HG03354 (cell line): ENCODE data around the gene FBXO40.

Source experiments
- ATAC-seq: cut with Tn5 transposase; IDR thresholded peaks from one replicate; pipeline ENCODE4 v1.9.1; 2021; ENCODE audit warnings: mild to moderate bottlenecking; ENCODE audit not compliant: unreplicated experiment, poor library complexity, severe bottlenecking

The FBXO40 gene

DNA sequence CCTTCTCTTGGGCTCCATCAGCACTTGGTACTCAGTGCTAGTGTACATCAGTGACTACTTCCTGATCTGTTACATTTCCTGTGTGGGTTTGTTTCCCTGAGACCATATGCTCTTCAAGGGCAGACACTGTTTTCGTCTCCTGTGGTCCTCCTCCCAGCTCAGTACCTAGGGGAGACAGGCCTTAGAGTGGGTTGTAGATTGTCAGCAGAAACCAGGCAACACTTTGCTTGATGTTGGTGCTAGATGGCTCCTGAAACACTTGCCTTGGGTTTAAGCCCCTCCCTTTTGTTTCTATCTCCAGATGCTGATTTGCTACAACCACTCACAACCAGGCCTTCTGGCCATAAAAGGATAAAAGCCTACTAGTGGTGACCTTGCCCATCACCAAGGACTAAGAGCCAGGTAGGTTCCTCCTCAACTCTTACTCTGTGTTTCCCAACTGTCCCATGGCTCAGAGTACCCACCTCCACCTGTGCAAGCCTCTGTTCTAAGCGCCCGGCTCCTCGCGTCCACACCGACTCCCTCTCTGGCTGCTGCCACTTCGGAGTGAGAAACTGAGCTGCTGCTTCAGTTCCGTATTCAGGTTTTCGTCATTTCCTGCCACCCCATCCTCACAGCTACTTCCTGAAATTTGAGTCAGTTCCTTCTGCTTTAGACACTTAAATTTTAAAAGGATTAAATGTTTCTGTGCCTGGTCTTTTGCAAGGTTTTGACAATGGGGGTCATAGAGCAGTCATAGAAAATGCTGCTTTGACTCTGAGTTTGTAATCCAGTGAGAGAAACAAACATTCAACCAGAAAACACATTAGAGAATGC lies 67.4 kb downstream of the FBXO40 start, which contains the start of gene HCLS1:
TSS of gene HCLS1 (minus strand) at position 548 of the 816 bp plus-strand sequence. CDS start 2,556 bp downstream, outside the sequence.
- peak; percentile 92 for ATAC-seq

GRCh38 chr3:121661376-121661775 lies 68.2 kb downstream of the FBXO40 start:
- no peak for ATAC-seq

DNA sequence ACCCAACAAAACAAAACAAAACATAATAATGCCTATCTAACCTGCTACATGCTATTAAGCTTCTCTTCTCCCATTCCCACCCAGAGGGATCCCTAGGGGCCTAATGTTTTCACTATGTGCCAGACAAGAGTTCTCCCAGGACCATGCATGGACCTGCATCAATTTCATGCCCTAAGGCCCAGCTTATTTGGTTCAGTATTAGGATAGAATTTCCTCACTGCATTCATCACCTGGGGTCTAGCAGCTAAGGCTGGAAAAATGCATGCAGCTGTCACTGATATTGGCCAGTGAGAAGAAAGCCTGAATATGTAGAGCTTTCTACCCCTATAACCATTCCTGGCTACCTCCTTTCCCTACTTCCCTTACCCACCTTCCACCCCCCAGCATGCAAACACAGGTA lies 69.6 kb downstream of the FBXO40 start:
- no peak for ATAC-seq

DNA sequence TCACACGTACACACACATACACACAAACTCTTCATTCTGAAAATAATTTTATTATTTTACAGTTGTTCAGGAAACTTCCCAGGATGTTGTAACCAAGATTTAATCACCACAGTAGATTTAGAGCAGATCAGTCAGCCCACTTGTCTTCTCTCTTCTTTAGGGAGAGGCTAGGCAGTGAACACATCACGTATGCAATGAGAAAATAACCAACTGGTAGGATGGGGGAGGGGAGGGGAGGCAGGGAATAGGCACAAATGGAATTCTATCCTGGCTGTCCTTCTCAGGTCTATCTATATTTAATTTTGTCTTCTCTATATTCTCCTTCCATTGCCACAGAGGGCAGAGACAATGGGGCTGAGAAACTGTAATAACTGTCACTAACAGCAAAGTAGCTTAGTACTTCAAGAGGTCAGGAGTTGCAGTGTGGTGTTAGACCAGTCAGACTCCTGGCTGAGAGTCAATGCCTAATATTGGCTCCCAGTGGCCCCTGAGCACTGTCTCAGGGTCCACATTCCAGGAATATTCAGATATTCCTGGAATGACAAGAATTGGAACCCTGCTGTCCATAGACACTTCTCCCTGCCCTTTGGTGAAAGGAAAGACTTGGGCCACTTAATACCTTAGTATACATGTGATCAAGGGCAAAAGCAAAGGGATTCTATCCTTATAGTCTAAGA lies 70.1 kb downstream of the FBXO40 start:
- no peak for ATAC-seq

GRCh38 chr3:121665488-121665887 lies 72.3 kb downstream of the FBXO40 start:
- no peak for ATAC-seq

- ATAC-seq, result no peak
Observed at GRCh38 chr3:121667333-121667732, 74.2 kb downstream of the FBXO40 start.

- ATAC-seq, result no peak
Observed at GRCh38 chr3:121670676-121671075, 77.5 kb downstream of the FBXO40 start.

DNA sequence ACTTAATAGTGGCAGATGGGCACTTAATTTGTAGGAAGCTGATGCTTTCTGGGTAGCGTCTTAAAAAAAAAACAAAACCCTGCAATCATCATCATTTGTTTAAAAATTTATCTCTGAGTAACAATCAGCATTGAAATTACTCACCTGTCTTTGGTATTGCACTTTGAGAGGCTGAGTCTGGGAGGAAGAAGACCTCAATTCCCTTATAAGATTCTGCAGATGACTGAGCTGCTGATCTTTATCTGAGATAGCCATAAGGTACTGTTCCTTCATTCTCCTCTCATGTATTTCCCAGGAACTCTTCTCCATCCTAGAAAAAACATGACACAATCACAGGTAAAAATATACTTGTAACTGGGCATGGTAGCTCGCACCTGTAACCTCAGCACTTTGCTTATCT lies 84.0 kb downstream of the FBXO40 start:
- ATAC-seq, result no peak
